ENCODE results near the gene CFAP221.

The CFAP221 gene

DNA sequence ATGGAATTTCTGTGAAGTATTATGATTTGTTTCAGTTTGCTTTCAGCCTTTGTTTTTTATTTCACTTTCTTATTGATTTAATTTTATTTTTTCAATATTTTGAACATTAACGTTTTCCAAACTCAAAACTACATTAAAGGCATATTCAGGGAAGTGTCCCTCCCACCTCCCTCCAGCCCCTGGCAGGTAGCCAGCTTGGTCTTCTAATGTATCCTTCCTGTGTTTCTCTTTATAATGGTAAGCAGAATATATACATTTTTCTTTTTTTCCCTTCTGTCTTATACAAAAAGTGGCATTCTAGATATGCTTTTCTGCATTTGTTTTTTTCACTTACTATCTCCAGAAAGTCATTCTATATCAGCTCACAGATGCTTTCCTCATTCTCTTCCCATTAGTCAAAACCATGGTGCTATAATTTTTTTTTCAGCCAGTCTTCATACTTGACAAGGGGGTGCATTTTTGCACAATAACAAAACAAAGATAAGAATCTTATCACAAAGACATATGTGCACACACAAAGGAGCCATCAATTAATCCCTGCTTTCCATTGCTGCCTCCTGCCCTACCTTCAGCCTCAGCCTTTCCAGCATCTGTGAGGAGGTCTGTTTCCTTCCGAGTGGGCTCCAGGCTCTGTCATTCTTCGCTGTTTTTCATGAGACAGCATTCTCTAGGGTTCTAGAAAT is 101.1 kb downstream of the CFAP221 start:
- no peak for DNase-seq (ENCODE audit: low spot score)

DNA sequence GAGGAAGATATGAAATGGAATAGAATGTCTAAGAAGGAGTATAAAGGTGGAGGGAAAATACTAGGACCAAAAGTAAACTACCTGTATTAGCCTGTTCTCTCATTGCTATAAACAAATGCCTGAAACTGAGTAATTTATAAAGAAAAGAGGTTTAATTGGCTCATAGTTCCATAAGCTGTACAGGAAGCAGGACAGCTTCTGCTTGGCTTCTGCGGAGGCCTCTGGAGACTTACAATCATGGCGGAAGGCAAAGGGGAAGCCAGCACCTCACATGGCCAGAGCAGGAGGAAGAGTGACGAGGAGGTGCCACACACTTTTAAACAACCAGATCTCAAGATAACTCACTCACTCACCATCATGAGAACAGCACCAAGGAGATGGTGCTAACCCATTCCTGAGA is 101.9 kb downstream of the CFAP221 start:
- no peak for DNase-seq (ENCODE audit: low spot score)

DNA sequence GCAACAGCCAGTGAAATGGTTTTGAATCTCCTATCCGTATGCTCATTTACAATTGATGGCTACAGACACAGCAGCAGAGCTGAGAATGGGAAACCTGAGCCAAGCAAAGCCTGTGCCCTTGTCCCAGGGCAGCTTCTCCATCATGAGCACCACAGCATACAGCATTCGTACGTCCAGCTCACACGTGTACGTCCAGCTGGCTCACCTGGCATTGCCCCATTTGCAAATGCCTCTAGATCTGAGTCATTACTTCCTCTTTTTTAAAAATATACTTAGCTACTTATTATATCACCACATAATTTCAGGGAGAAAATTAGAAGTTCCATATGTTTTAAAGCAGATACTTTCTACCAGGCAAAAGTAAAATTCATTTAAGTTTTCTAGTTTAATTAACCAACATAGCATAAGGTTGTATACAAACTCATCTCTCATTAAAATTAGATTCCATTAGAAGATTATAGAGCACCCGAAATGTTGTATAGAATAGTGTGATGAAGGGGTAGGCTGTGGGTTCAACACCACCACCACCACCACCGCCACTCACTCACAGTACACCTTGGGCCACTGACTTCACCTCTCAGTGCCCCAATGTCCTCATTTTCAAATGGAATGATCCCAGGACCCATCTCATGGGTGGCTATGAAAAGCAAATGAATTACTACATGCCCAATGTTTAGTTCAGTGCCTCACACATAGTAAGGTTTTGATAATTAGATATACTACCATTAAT is 103.4 kb downstream of the CFAP221 start:
- no peak for DNase-seq (ENCODE audit: low spot score)

DNA sequence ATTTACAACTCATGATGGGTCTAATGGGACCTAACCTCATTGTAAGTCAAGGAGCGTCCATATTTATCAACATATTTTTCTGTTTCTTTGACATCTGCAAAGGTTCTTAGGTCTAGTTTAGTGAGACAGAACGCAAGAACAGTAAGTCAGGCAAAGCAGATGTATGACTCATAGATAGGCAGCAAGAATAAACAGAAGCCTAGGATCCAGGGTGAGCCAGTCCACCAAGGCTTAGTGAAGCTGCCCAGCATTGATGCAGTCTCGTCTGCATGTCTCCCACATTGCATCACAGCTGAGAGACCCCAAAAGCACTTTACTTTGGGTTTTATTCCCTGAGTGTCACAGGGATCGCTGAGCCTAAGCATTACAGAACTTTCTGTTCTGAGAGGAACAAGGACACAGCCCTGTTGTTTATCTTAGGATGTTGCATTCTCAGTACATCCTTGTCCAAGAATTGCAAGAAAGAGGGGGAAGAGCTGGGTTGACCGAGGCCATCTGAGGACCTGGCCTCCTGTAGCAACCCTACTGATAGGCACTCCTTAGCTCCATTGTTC is 105.2 kb downstream of the CFAP221 start:
- DNase-seq (ENCODE audit: low spot score): no peak

DNA sequence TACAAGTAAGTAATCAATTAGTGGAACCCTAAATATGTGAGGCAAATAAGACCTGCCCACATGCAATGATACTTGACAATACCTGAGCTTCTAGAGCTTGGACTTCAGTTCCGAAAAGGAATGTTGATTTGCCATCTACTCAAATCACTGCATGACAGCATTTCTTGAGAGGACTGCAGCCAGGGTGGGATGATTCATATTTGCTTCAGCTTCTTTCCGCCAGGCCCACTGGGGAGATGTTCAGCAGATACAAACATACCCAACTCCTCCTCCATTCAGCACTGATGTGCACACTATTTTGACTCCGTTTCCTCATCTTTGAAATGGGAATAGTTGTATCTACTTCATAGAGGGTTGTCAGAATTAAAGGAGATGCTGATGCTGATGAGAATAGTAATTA is 106.0 kb downstream of the CFAP221 start:
- no peak for DNase-seq (ENCODE audit: low spot score)

DNA sequence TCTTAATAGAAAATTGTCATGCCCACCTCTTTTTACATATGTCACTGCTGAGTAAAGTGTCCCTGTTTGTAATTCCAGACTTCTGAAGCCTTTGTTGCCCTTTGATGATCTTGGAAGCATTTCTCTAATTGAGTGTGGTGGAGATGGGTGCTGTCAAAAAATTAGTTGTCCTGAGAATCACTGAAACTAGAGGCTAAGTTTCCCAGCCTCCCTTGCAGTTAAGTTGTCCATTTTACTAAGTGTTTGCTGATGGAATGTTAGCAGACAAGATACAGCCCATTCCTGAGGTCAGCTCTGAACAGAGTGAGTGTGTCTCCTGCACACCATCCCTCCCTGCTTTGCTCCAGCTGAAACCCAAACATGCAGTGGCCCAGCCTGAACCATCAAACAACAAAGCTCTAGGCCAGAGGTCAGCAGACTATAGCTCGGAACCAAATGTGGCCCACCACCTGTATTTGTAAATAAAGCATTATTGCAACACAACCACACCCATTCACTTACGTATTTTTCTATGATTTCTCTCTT is 106.7 kb downstream of the CFAP221 start:
- DNase-seq (ENCODE audit: low spot score): no peak

DNA sequence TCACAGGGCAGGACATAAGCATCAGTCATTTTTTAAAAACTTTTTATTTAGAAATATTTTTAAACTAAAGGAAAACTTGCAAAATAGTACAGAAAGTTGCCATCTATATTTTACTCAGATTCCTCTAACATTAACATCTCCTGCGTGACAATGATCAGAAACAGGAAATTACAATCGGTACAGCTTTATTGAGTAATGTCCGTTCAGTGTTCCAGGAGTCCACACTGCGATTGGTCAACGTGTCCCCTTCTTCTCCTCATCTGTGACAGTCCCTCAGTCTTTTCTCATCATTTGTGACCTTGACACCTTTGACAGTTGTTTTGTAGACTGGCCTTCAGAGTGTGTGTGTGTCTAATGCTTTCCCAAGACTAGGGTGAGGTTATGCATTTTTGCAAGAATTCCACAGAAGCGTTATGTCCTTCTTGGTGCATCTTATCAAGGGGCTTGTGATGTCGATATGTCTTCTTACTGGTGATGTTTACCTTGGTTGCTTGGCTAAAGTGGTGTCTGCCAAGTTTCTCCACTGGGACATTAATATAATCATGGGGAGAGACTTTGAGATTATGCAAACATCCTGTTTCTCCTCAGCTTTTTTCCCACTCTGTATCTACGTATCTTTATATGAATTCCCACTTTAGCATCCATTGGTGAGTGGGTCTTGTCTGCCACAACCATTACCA is 113.4 kb downstream of the CFAP221 start:
- no peak for DNase-seq (ENCODE audit: low spot score)

DNA sequence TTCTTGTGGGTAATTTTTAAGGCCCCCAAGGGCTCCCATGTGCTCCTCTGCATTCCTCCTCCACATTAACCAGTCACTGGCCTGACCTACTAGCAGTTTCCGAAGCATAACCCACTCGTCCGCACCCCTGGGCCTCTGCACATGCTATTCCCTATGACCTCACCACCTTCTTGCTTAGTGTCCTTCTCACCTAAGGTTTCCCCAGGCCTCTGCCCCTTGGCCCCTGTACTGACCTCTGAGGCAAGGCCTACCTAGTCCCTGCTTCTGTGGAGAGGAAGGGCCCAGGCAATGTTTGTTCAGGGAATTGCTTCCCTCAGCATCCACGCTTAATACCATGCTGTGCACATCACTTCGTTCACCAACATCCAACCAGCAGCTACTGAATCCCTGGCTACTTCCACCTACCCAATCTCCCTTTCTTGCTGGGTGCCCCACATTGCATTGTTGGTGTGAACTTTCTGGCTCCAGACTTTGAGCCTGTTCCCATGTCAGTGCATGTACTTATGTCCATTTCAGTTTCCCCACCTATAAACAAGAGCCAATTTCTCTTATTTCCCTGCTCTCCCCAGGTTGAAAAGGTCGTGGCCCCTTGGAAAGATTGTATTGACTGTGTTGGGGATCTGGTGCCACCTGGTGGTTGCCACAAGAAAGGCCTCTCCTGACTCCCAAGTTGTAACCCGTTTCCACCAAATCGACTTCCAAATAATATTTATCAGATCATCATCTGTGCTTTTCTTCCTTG is 115.5 kb downstream of the CFAP221 start:
- DNase-seq (ENCODE audit: low spot score): peak; percentile 70

DNA sequence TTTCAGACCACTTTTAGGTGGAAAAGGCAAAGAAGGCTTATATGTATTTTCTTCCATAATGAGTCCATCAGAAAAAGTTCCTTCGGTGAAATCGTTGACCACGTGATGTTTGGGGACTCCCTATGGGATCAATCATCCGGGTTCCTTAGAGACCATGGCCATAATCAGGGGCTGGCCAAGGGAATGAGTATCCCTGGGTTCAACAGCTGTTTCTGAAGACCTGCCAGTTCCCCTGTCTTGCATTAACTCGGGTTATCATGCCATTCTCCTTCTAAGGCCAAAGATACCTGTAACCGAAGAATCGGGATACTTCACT is 116.1 kb downstream of the CFAP221 start:
- DNase-seq (ENCODE audit: low spot score): no peak

DNA sequence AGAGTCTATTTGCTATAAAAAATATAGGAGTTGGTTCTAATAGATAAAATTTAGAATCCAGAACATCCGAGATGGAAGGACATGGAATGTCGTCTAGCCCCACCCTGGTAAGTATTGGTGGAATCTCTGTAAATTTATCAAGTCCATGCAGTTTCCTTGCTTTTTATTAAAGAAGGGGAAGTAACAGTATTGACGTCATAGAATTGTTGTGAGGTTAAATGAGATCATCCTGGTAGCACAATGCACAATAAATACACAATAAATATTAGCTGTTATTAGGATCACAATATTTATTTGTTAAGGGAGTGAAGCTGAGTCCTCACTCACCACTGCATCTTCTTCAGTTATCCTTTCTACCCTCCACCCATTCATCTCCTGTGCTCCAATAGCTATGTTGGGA is 118.0 kb downstream of the CFAP221 start:
- no peak for DNase-seq (ENCODE audit: low spot score)

DNA sequence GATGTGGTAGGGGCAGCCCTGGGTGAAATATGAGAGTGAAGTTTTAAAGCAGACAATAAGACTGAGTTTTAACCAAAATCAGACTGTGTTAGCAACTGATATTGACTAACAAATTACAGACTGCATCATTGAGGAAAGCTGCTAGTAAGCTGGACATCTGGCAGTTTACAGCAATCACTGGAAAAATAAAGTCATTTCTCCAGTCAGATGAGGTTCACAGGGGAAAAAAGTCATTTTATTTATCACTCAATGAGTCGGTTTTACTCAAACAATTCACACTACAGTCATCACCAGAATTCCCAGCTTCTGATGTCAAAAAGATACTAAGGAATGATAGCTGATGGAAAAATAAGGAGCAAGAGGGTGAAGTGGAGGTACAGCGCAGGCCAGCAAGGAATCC is 124.3 kb downstream of the CFAP221 start:
- no peak for DNase-seq (ENCODE audit: low spot score)

DNA sequence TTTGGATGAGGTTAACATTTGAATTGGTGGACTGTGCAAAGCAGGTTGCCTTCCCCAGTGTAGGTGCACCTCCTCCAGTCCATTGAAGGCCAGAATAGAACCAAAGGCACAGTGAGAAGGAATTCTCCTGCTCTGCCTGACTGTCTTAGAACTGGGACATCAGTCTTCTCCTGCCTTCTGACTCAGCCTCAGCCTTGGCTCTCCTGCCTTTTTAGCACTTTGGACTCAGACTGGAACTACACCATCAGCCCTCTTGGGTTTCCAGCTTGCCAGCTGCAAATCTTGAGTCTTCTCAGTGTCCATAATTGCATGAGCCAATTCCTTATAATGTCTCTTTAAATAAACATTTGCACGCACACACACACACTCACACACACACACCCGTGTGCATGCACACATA is 126.8 kb downstream of the CFAP221 start:
- DNase-seq (ENCODE audit: low spot score): no peak

DNA sequence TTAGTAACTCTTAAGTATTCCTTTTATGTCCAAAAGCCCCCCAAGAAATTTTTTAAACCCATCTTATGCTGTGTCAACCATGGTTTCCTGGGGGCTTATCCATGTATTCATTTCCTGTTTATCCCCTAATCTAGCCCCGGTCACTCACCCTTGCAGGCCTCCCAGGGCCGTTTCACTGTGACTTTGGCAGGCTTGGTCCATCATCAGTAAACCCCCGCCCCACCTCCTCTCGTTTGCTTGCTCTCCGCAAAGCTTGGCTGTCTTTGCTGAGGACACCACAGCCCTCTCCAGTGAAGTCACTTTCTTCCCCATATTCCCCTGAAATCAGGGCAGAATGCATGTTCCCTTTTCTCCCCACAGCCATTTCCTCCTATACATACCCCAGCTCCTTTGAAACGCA is 127.5 kb downstream of the CFAP221 start:
- no peak for DNase-seq (ENCODE audit: low spot score)

DNA sequence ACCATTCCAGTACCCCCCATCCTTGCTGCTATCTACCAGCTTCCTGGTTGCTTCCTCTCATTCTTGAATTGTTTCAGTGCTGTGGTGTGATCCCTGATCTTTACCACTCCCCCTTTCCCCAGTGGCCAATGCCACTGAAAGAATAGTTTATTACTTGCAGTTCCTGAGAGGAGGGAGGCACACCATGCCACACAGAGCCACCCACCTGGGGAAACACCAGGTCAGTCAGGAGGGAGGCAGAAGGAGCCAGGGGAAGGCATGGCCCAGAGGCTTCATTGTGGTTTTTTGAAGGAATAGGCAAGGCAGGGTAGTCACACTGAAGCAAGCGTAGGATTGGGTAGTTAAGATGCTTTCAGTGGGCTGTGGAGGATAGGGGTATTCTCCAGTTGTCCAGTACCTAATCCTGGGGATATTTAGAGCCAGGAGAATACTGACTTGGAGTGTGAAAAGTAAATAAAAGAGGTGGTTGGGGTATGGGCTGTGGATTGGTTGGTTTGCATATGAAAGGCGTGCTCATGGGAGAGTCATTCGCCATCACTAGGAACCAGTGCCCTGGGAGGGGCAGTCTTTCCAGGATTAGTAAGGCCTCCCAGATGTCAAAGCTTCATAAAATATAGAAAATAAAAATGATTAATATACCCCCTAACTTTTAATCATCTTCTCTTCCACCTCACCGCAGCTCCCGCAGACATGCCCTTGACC is 128.1 kb downstream of the CFAP221 start:
- DNase-seq (ENCODE audit: low spot score): no peak

DNA sequence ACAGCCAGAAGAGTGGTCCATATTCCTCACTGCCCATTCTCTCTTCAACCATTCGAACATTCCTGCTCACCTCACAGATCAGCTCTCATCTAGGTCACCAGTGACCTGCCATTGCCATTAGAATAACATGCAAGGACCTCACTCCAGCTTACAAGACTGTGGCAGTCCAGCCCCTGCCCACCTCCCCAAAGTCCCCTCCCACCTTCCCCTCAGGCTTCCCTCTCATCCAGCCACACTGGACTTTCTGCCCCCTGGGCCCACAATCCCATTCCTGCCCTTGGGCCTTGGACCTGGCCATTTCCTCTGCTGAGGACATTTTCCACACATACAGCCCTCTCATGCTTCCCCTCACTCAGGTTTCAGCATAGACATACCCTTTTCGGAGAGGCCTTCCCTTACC is 129.5 kb downstream of the CFAP221 start:
- DNase-seq (ENCODE audit: low spot score): no peak

DNA sequence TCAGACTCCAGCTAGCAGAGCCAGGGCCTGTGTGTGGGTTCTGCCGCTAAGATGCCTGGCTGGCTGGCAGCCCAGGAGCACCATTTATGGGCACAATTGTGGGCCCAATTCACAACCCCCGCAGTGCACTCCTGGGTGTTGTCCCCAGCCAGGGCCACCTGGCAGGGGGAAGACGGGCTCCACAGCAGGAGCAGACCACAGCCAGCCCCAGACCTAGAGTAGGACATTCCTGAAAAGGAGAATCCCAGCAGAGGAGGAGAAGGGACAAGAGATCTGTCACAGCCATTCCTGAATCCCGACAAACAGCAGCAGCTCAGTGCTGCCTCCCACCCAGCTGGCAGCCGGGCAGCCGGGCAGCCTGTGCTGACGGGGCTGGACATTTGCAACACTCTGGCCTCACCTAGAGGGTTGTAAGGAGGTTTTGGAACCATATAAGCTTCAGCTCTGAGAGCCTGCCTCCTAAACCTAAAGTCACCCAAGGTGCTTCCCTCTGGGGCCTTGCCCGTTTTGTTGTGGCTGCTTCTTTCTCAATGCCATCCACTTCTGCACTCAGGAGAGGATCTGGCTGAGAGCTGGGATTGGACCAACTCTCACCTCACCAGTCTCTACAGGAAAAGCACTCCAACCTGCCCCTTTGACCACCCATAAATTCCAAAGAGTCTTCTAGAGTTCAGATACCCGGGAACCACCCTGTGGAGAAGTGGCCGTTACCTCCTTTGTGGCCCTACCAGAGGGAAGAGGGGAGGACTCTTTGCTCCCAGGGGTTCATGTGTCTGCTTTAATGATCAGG is 130.7 kb downstream of the CFAP221 start:
- no peak for DNase-seq (ENCODE audit: low spot score)

DNA sequence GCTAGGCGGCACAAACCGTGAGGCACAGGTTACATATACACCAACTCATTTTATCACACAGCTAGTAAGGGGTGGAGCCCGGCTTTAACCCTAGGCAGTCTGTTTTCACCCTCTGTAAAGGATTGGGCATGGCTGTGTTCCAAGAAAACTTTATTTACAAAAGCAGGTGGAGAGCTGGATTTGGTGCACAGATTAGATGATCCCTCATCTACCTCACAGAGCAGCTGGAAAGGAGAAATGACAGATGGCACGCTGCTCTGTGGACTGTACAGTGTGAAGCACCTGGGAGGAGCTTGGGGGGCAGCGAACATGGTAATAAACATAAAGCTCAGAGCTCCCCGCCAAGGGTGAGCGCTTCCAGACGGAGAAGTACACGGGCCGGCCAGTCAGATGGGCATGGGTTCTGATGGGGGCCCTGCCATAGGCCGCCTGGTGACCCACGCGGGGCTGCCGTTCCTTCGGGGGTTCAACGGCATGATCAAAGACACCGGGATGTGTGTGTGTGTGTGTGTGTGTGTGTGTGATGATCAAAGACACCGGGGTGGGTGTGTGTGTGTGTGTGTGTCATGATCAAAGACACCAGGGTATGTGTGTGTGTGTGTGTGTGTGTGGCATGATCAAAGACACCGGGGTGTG is 133.9 kb downstream of the CFAP221 start:
- DNase-seq (ENCODE audit: low spot score): no peak

DNA sequence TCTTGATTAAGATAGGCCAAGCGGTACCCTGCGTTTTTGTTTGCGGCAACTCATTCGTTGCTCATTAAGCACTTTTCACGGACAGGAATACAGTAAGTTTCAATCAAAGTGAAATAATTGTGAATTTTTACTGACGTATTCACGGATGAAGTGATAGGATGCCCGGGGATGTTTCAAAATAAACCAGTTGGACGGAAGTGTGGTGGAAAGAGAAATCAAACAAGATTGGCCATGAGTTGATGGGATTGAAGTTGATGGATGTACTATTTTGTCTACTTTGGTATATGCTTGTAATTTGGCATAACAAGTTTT is 135.2 kb downstream of the CFAP221 start:
- DNase-seq (ENCODE audit: low spot score): no peak

DNA sequence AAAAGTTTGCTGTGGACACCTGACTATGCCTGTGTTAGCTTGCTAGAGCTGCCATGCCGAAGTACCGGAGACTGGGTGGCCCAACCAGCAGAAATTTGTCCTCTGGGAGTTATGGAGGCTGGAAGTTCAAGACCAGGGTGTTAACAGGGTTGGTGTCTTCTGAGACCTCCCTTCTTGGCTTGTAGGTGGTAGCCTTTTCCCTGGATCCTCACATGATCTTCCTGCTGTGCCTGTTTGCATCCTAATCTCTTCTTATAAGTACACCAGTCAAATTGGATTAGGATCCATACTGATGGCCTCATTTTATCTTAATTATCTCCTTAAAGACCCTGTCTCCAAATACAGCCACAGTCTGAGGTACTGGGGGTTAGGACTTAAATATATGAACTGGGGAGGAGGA is 135.6 kb downstream of the CFAP221 start:
- no peak for DNase-seq (ENCODE audit: low spot score)

DNA sequence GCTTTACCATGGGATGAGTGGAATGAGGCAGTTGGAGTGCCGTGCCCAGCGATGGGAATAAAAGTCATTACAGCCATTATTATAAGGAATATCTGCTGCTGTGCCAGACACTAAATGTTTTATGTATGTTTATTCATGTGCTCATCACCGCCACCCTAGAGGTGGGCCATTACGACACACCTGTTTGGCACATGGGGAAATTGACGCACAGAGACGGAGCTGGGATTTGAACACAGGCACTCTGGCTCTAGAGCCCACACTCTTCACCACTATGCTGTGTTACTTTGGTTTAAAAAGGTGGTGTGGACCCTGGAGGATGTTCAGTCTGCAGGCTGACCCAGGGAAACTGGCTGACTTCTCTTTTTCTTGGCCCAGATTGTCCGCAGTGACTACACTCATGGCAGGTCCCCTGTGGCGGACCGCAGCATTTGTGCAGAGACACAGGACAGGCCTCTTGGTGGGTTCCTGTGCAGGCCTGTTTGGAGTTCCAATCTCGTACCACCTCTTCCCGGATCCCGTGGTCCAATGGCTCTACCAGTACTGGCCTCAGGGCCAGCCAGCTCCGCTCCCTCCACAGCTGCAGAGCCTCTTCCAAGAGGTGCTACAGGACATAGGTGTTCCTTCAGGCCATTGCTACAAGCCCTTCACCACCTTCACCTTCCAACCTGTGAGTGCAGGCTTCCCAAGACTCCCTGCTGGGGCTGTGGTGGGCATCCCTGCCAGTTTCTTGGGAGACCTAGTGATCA is 136.4 kb downstream of the CFAP221 start:
- DNase-seq (ENCODE audit: low spot score): no peak
